Karpas-422 (cell line): ENCODE results near the gene GP1BA. TPM values are rescaled to one million over a fixed set of nuclear protein-coding genes. Genes with fewer than 3 reads are reported as not detected.

Source experiments
- DNase-seq: peaks from one replicate; pipeline ENCODE4 v3.0.0-alpha.2; 2015
- H2AFZ ChIP-seq: fragments of 200-600 bp; sonication (generic); 2 replicates; pipeline ENCODE4 v1.6.1; 2014; ENCODE audit warnings: antibody characterized with exemption, low read length, mixed read lengths
- H3K27ac ChIP-seq: fragments of 200-600 bp; sonication (generic); 2 replicates; pipeline ENCODE4 v1.5.1; 2014; ENCODE audit warnings: mild to moderate bottlenecking, low read length, moderate library complexity
- H3K27me3 ChIP-seq: fragments of 200-600 bp; sonication (generic); 2 replicates; pipeline ENCODE4 v1.6.1; 2014; ENCODE audit warnings: low read length, mixed read lengths
- H3K36me3 ChIP-seq: fragments of 200-600 bp; sonication (generic); 2 replicates; pipeline ENCODE4 v1.6.1; 2014; ENCODE audit warnings: low read length, mixed read lengths; ENCODE audit not compliant: insufficient read depth
- H3K4me1 ChIP-seq: fragments of 200-600 bp; sonication (generic); 2 replicates; pipeline ENCODE4 v1.6.1; 2014; ENCODE audit warnings: mild to moderate bottlenecking, low read length, mixed read lengths
- H3K4me2 ChIP-seq: fragments of 200-600 bp; sonication (generic); 2 replicates; pipeline ENCODE4 v1.6.1; 2014; ENCODE audit warnings: low read length, low read depth, mild to moderate bottlenecking; ENCODE audit not compliant: poor library complexity, severe bottlenecking
- H3K4me3 ChIP-seq: fragments of 200-600 bp; sonication (generic); 2 replicates; pipeline ENCODE4 v1.5.1; 2014; ENCODE audit warnings: mild to moderate bottlenecking, antibody characterized with exemption, low read length, mixed read lengths
- H3K79me2 ChIP-seq: fragments of 200-600 bp; sonication (generic); 2 replicates; pipeline ENCODE4 v1.6.1; 2014; ENCODE audit warnings: mild to moderate bottlenecking, low read length, mixed read lengths
- H3K9ac ChIP-seq: fragments of 200-600 bp; sonication (generic); 2 replicates; pipeline ENCODE4 v1.6.0; 2014; ENCODE audit warnings: low read length
- H3K9me2 ChIP-seq: fragments of 200-600 bp; sonication (generic), shearing (Covaris generic); replicated peaks from 2 replicates; pipeline ENCODE4 v1.6.0; 2014; ENCODE audit warnings: mild to moderate bottlenecking, low read length, moderate library complexity; ENCODE audit not compliant: insufficient read depth
- H3K9me3 ChIP-seq: fragments of 300-700, 200-600 bp; sonication (generic); 2 replicates; pipeline ENCODE4 v1.6.1; 2014; ENCODE audit warnings: low read length, mixed read lengths
- H4K20me1 ChIP-seq: fragments of 200-600 bp; sonication (generic); 2 replicates; pipeline ENCODE4 v1.6.1; 2014; ENCODE audit warnings: mild to moderate bottlenecking, antibody characterized with exemption, low read length, low read depth; ENCODE audit not compliant: insufficient read depth
- total RNA-seq: library from RNA; depleted of rRNA; stranded (reverse); fragments of >200 nt; shearing (Covaris generic); gene quantifications from 2 replicates; pipeline ENCODE4 v1.2.3, GENCODE V29; 2014; ENCODE audit warnings: low replicate concordance

GP1BA gene
- total RNA-seq, 1 experiment from 2014 or later, result not detected

DNA sequence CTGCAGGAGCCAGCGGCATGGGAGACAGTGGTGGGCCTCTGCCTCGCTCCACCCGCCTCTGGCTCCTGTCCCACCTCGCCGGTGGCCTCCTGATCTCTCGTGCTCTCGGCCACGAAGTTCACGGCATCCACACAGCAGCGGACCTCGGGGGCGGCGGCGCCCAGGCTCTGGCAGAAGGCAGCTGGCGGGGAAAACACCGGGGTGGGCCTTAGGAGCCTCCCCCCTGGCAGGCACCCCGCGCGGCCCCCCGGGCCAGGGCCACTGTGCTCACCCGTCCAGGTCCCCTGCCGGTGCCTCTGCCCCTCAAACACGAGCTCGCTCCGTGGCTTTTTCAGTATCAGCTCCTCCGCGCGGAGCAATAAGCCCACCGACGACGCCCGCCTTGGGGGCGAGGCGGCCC lies 33.1 kb upstream of the GP1BA start:
- DNase-seq, result no peak
- no peak overlapping the region for H3K4me2 ChIP-seq

DNA sequence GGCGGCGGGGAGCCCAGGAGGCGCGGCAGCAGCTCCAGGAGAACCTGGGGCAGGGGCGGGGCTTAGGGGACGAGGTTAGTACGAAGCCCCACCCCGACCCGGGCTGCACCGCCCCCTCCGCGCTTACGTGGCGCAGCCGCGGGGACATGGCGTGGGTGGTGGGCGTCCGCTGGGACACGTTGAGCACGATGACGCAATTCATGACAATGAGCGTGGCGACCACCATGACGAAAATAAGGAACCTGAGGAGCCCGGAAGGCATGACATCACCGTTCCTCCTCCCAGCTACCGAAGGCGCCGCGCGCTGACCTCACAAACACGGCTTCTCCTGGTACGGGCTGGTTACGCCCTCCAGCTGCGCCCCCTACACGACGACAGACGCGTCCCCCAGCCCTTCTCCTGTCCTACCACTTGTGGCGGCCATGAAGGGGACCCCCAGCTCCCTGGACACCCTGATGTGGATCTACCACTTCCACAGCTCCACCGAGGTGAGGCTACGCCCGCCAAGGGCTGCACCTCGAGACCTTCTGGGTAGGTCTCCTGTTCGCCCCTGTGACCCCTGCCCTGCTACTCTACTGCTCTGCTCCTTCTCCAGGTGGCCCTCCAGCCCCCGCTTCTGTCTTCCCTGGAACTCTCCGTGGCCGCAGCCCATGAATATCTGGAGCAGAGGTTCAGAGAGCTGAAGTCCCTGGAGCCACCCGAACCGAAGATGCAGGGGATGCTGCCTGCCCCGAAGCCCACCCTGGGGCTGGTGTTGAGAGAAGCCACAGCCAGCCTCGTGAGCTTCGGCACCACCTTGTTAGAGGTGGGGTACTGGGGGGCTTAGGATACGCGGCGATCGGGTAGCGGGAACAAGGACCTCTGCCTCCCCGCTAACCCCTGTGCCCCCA lies 32.5 kb upstream of the GP1BA start, which contains the start of gene C17orf107:
Gene C17orf107 (plus strand): TSS at position 196 of the 890 bp plus-strand sequence. CDS start 227 bp downstream, at position 423.
- Histone ChIP-seq H3K4me2 (no peak within 1 kb of the TSS), H3K4me1 (peaks cover 8% of the 10 kb centered on the region), H2AFZ (no peak within 1 kb of the TSS), H4K20me1 (0 out of 2 replicates have a peak, but pooled peaks cover 5% of the 10 kb centered on the region), H3K27me3 (no peaks in the 10 kb centered on the region), H3K27ac (no peak within 1 kb of the TSS), H3K4me3 (no peak within 1 kb of the TSS), H3K36me3 (no peaks in the 10 kb centered on the region; the same call in 1 of the 2 replicates), H3K9ac (no peak within 1 kb of the TSS), H3K9me3 (no peaks in the 10 kb centered on the region), H3K9me2 (no peaks in the 10 kb centered on the region), H3K79me2 (no peaks in the 10 kb centered on the region)
- no peak for DNase-seq

More for the DNA sequence above, 33.1 kb upstream of the GP1BA start:
- peaks cover 8% of the 10 kb centered on the region for H3K4me1 ChIP-seq
- no peaks in the 10 kb centered on the region; the same call in 1 of the 2 replicates for H3K36me3 ChIP-seq
- 0 out of 2 replicates have a peak, but pooled peaks cover 5% of the 10 kb centered on the region for H4K20me1 ChIP-seq
- H3K9me3 ChIP-seq, result no peaks in the 10 kb centered on the region
- no peaks in the 10 kb centered on the region for H3K27me3 ChIP-seq
- H3K9ac ChIP-seq, result no peak overlapping the region
- H3K4me3 ChIP-seq, result no peak overlapping the region
- no peaks in the 10 kb centered on the region for H3K9me2 ChIP-seq
- H3K27ac ChIP-seq, result no peak overlapping the region
- H3K79me2 ChIP-seq, result no peaks in the 10 kb centered on the region
- no peak overlapping the region for H2AFZ ChIP-seq

DNA sequence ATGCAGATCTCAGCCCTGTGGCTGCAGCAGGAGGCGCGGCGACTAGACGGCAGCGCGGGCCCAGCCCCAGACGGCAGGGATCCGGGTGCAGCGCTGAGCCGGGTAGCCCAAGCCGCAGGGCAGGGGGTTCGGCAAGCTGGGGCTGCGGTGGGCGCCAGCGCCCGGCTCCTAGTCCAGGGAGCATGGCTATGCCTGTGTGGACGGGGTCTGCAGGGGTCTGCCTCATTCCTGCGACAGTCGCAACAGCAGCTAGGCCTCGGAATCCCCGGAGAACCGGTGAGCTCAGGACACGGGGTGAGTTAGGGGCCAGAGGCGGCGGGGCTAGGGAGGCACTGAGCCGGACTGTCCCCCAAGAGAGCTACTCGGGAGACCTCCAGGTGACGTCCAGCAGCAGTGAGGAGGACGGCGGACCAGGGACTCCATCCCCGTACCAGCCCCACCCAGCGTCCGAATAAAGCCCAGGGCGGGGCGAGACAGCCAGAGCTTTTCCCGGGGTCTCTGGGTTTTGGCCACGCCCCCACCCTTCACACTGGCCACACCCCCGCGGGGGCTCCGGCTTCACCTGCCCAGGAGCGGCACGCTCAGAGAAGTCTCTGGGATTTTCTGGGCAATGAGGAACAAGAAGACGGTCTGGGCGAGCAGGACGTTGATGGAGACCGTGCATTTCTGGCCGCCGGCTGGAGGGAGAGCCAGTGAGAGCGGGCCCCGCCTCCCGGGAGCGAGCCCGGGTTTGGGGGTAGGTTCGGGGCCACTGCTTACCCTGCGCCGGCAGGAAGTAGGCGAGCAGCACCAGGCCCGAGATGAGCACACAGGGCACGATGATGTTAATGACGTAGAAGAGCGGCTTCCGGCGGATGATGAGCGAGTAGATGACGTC lies 31.6 kb upstream of the GP1BA start:
- H2AFZ ChIP-seq, result no peak overlapping the region
- no peak overlapping the region for H3K4me3 ChIP-seq

DNA sequence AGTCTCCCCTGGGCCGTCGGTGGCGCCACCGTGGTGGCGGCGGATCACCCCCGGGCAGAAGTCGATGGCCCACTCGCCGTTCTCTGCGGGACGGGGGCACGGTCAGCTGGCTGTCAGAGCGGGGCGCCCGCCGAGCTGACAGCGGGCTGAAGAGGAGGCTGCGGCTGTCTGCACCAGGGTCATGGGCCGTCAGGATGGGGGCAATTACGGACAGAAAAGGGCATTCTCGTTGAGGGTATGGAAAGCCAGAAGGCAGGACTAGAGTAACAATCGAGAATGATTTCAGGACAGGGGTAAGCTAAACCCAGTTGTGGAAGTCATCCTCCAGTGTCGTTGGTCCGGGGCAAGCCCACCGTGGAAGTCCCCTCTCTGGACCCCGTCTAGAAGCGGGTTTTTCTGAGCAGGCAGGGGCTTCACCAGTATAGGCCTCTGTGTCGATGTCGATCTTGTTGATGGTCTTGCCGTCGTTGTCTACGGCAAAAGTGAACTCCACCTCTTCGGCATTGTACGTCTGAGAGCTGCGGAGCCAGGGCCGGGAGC lies 30.9 kb upstream of the GP1BA start:
- no peak for DNase-seq

More for the DNA sequence above, 31.6 kb upstream of the GP1BA start:
- Histone ChIP-seq H3K36me3 (no peaks in the 10 kb centered on the region; the same call in 1 of the 2 replicates), H3K27me3 (no peaks in the 10 kb centered on the region), H3K9me2 (no peaks in the 10 kb centered on the region), H3K9me3 (no peaks in the 10 kb centered on the region), H4K20me1 (0 out of 2 replicates have a peak, but pooled peaks cover 5% of the 10 kb centered on the region), H3K79me2 (no peaks in the 10 kb centered on the region), H3K4me2 (no peak overlapping the region), H3K9ac (no peak overlapping the region), H3K4me1 (peaks cover 8% of the 10 kb centered on the region), H3K27ac (no peak overlapping the region)
- DNase-seq, result no peak

DNA sequence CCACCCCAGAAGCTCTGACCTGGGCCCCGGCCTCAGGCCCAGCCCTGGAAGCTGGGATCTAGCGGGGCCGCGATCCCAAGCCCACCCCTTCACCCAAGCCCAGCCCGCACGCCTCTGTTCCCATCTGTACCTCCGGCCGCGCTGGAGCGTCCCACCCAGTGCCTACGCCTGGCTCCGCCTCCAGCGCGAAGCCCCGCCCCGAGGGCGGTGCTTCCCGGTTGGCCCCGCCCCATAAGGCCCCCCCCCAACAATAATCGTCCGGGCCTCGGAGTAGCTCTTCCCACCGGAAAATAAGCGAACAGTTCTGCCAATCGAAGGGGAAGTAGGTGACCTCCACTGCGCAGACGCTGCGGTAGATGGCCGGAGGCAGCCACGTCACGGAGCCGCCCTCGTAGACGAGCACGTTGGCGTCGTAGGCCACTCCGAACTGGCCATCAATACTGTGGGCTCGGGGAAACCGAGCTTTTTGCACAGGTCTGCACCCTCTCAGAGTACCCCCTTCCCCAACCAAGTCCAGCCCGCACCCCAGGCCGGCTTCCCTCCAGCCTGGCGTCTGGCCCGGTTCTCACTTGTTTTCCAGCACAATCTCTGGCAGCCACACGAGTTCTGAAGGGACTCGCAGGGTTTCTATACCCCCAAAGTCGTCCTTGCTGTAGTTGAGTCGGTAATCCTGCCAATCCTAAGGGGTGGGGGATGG lies 30.3 kb upstream of the GP1BA start:
- Histone ChIP-seq H3K4me3 (no peak overlapping the region), H3K4me1 (peaks cover 8% of the 10 kb centered on the region), H3K9me3 (no peaks in the 10 kb centered on the region), H3K4me2 (no peak overlapping the region), H3K9me2 (no peaks in the 10 kb centered on the region), H3K79me2 (no peaks in the 10 kb centered on the region), H3K9ac (no peak overlapping the region), H3K27ac (no peak overlapping the region), H4K20me1 (0 out of 2 replicates have a peak, but pooled peaks cover 5% of the 10 kb centered on the region), H3K36me3 (no peaks in the 10 kb centered on the region; the same call in 1 of the 2 replicates), H3K27me3 (no peaks in the 10 kb centered on the region), H2AFZ (no peak overlapping the region)
- DNase-seq, result no peak

More for the DNA sequence above, 30.9 kb upstream of the GP1BA start:
- H3K4me3 ChIP-seq, result no peak overlapping the region
- H2AFZ ChIP-seq, result no peak overlapping the region
- no peaks in the 10 kb centered on the region for H3K9me2 ChIP-seq
- H3K27me3 ChIP-seq, result no peaks in the 10 kb centered on the region
- H3K36me3 ChIP-seq, result no peaks in the 10 kb centered on the region; the same call in 1 of the 2 replicates
- no peaks in the 10 kb centered on the region for H3K9me3 ChIP-seq
- peaks cover 8% of the 10 kb centered on the region for H3K4me1 ChIP-seq
- H4K20me1 ChIP-seq, result 0 out of 2 replicates have a peak, but pooled peaks cover 5% of the 10 kb centered on the region
- H3K79me2 ChIP-seq, result no peaks in the 10 kb centered on the region
- H3K9ac ChIP-seq, result no peak overlapping the region
- H3K4me2 ChIP-seq, result no peak overlapping the region
- H3K27ac ChIP-seq, result no peak overlapping the region

DNA sequence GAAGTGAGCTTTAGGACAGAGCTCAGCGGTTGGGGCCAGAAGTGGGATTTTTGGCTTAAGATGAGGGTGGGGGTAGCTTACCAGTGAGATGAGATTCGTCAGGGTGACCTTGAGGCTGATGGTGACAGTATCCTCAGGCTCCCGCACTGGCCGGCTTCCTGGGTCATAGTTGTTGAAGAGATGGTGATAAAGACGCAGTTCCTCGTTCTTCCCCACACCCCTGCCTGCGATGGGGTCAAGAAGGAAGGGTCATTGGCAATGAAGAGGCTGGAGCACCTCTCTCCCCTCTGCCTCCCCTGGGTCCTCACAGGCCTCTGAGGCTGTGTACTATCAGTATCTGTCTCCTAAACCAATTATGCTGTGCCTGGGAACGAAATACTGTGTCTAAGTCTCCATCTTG lies 29.5 kb upstream of the GP1BA start:
- Histone ChIP-seq H3K27ac (no peak overlapping the region), H3K4me2 (no peak overlapping the region), H3K9ac (no peak overlapping the region), H3K27me3 (no peaks in the 10 kb centered on the region), H3K9me3 (no peaks in the 10 kb centered on the region), H3K4me3 (no peak overlapping the region), H3K4me1 (peaks cover 8% of the 10 kb centered on the region), H4K20me1 (0 out of 2 replicates have a peak, but pooled peaks cover 5% of the 10 kb centered on the region), H3K9me2 (no peaks in the 10 kb centered on the region), H3K36me3 (no peaks in the 10 kb centered on the region; the same call in 1 of the 2 replicates), H2AFZ (no peak overlapping the region), H3K79me2 (no peaks in the 10 kb centered on the region)
- no peak for DNase-seq

DNA sequence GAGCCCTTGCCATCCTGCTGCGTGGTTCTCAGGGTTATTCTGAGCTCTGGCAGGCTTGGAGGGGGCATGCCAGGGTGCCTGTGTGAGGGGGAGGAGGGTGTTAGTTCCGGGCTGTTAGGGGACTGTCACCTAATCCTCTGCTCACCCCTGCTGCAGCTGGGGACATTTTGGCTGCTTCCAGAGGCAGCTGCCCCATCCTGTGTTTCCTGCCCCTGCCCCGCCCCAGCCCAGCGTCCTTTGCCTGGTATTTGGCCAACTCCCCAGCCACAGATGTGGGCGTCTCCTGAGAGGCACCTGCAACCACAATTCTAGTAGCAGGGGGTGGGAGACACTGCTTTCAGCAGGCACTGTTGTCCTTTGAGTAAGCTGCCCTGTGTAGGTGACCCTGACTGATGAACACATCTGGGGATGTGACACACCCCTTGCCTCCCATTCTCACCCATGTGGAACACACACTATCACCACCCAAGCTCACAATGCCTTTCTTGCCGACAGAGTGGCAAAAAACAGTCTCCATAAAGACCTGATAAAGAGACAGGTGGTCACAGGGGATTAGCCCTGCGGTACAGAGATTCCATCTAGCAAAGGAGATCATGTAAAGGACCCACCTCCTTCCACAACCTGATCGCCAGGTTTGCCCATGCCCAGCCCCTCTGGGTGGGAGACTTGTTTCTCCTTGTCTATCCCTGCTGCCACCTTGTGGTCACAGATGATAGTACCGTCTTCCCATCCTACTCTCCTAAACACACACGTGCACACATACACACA lies 28.8 kb upstream of the GP1BA start, which contains the start of gene CHRNE:
Gene CHRNE (minus strand): TSS at position 48 of the 768 bp plus-strand sequence. CDS start 35 bp downstream, at position 13.
- Histone ChIP-seq H3K36me3 (no peaks in the 10 kb centered on the region; the same call in 1 of the 2 replicates), H3K9ac (no peak within 1 kb of the TSS), H3K79me2 (no peaks in the 10 kb centered on the region), H2AFZ (no peak within 1 kb of the TSS), H3K9me3 (no peaks in the 10 kb centered on the region), H3K4me1 (peaks cover 8% of the 10 kb centered on the region), H4K20me1 (0 out of 2 replicates have a peak, but pooled peaks cover 5% of the 10 kb centered on the region), H3K27ac (no peak within 1 kb of the TSS), H3K4me3 (no peak within 1 kb of the TSS), H3K27me3 (no peaks in the 10 kb centered on the region), H3K4me2 (no peak within 1 kb of the TSS), H3K9me2 (no peaks in the 10 kb centered on the region)
- DNase-seq, result peak; percentile 89
